Mononuclear cell (primary cell): ENCODE measurements around the gene THADA. TPM values are rescaled to one million over a fixed set of nuclear protein-coding genes. Genes with fewer than 3 reads are reported as not detected.
"Not testable (repeated sequence)": the region's sequence is repeated elsewhere in the genome, so short reads cannot be mapped to it uniquely, and the experiment has no call there.

Source experiments
- H3K27me3 ChIP-seq: 2 replicates; pipeline ENCODE4 v1.6.0; 2011; ENCODE audit warnings: low read length, control low read depth; ENCODE audit not compliant: insufficient read depth
- H3K4me1 ChIP-seq: 2 replicates; pipeline ENCODE4 v1.5.1; 2011; ENCODE audit warnings: mild to moderate bottlenecking, low read length, control low read depth; ENCODE audit not compliant: insufficient read depth
- H3K4me3 ChIP-seq: 2 replicates; pipeline ENCODE4 v1.5.1; 2011; ENCODE audit warnings: mild to moderate bottlenecking, low read length, moderate library complexity
- H3K9me3 ChIP-seq: 2 replicates; pipeline ENCODE4 v1.5.1; 2011; ENCODE audit warnings: low read depth, mild to moderate bottlenecking, control low read depth, low read length
- total RNA-seq: library from RNA; depleted of rRNA; stranded (reverse); fragments of >200 nt; gene quantifications from one replicate; pipeline ENCODE4 v1.2.3, GENCODE V29; 2012

The THADA gene
- total RNA-seq, 1 donor, result 25.5 TPM

GRCh38 chr2:43460611-43461365 is 135.1 kb downstream of the THADA start:
- Histone ChIP-seq H3K9me3 (no peaks in the 10 kb centered on the region), H3K4me1 (peaks cover 44% of the 10 kb centered on the region), H3K4me3 (no peak overlapping the region), H3K27me3 (no peaks in the 10 kb centered on the region)

- H3K27me3 ChIP-seq, result no peaks in the 10 kb centered on the region
- no peaks in the 10 kb centered on the region for H3K9me3 ChIP-seq
- no peak overlapping the region for H3K4me3 ChIP-seq
- peaks cover 50% of the 10 kb centered on the region for H3K4me1 ChIP-seq
Observed at GRCh38 chr2:43460174-43460546, 135.7 kb downstream of the THADA start.

- no peaks in the 10 kb centered on the region for H3K9me3 ChIP-seq
- peaks cover 54% of the 10 kb centered on the region for H3K4me1 ChIP-seq
- no peak overlapping the region for H3K4me3 ChIP-seq
- H3K27me3 ChIP-seq, result no peaks in the 10 kb centered on the region
Observed at GRCh38 chr2:43459446-43460173, 136.2 kb downstream of the THADA start.

- H3K4me3 ChIP-seq, result no peak overlapping the region
- peaks cover 54% of the 10 kb centered on the region for H3K4me1 ChIP-seq
- no peaks in the 10 kb centered on the region for H3K9me3 ChIP-seq
- no peaks in the 10 kb centered on the region for H3K27me3 ChIP-seq
Observed at GRCh38 chr2:43458014-43458628, 137.7 kb downstream of the THADA start.

- Histone ChIP-seq H3K4me1 (peaks cover 38% of the 10 kb centered on the region), H3K27me3 (no peaks in the 10 kb centered on the region)
Observed at GRCh38 chr2:43455731-43456642, 139.9 kb downstream of the THADA start.

GRCh38 chr2:43455296-43455695 is 140.5 kb downstream of the THADA start:
- no peak overlapping the region for H3K4me3 ChIP-seq
- peaks cover 8% of the 10 kb centered on the region for H3K9me3 ChIP-seq
- H3K4me1 ChIP-seq, result peaks cover 32% of the 10 kb centered on the region
- no peaks in the 10 kb centered on the region for H3K27me3 ChIP-seq

More at GRCh38 chr2:43455731-43456642, 139.9 kb downstream of the THADA start:
- no peak overlapping the region for H3K4me3 ChIP-seq
- H3K9me3 ChIP-seq, result peaks cover 2% of the 10 kb centered on the region

GRCh38 chr2:43454791-43455190 is 141.0 kb downstream of the THADA start:
- Histone ChIP-seq H3K4me3 (no peak overlapping the region), H3K9me3 (peaks cover 8% of the 10 kb centered on the region), H3K4me1 (peaks cover 27% of the 10 kb centered on the region), H3K27me3 (no peaks in the 10 kb centered on the region)

GRCh38 chr2:43453179-43454170 is 142.4 kb downstream of the THADA start:
- H3K4me3 ChIP-seq, result no peak overlapping the region
- peaks cover 8% of the 10 kb centered on the region for H3K9me3 ChIP-seq
- peaks cover 23% of the 10 kb centered on the region for H3K4me1 ChIP-seq
- H3K27me3 ChIP-seq, result no peaks in the 10 kb centered on the region

GRCh38 chr2:43452318-43452731 is 143.5 kb downstream of the THADA start:
- Histone ChIP-seq H3K4me1 (peaks cover 23% of the 10 kb centered on the region), H3K9me3 (peaks cover 8% of the 10 kb centered on the region), H3K27me3 (no peaks in the 10 kb centered on the region)

GRCh38 chr2:43450617-43451016 is 145.2 kb downstream of the THADA start:
- H3K4me3 ChIP-seq, result no peak overlapping the region
- no peaks in the 10 kb centered on the region for H3K27me3 ChIP-seq
- H3K9me3 ChIP-seq, result peaks cover 8% of the 10 kb centered on the region

More at GRCh38 chr2:43452318-43452731, 143.5 kb downstream of the THADA start:
- H3K4me3 ChIP-seq, result no peak overlapping the region

GRCh38 chr2:43448822-43449110 is 147.1 kb downstream of the THADA start:
- Histone ChIP-seq H3K4me3 (no peak overlapping the region), H3K9me3 (peaks cover 8% of the 10 kb centered on the region), H3K27me3 (no peaks in the 10 kb centered on the region), H3K4me1 (peaks cover 13% of the 10 kb centered on the region)

More at GRCh38 chr2:43450617-43451016, 145.2 kb downstream of the THADA start:
- peaks cover 18% of the 10 kb centered on the region for H3K4me1 ChIP-seq

- no peak overlapping the region for H3K4me3 ChIP-seq
- H3K27me3 ChIP-seq, result no peaks in the 10 kb centered on the region
- peaks cover 8% of the 10 kb centered on the region for H3K9me3 ChIP-seq
- peaks cover 13% of the 10 kb centered on the region for H3K4me1 ChIP-seq
Observed at GRCh38 chr2:43448011-43448821, 147.6 kb downstream of the THADA start.

- H3K4me3 ChIP-seq, H3K9me3 ChIP-seq, H3K27me3 ChIP-seq: not testable (repeated sequence)
- H3K4me1 ChIP-seq, result peaks cover 13% of the 10 kb centered on the region
Observed at GRCh38 chr2:43446755-43447154, 149.1 kb downstream of the THADA start.
